ENCODE results near the gene PCAT6. TPM values are rescaled to one million over a fixed set of nuclear protein-coding genes. Genes with fewer than 3 reads are reported as not detected.

Gene PCAT6
- total and polyA plus RNA-seq, 4 experiments from 2014 or later = 1.0 TPM; not detected in 3

DNA sequence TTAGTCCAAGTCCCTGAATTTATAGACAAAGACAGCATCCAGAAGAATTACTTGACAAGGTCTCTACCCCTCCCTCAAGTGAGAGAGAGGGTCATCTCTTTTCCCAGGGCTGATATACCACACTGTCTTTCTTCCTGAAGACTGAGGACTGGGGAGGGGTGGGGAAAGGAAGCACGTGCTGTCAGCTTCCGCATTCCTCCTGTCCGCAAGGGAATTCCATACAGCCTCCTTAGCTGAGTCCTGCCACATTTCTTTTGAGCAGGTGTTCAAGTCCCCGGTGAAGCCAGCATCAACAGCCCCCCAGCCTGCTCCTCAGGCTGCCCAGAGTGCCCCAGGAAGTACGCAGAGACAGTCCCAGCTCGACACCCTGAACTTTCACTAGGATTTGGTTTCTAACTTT, 34.2 kb downstream of the PCAT6 start:
- no peak for DNase-seq
- ChIA-PET CTCF (ENCODE audit: partially characterized antibody) (no interaction called here), POLR2A (ENCODE audit: partially characterized antibody) (no interaction called here)
- H3K4me3 ChIP-seq (ENCODE audit: low read length in 2 of 2) = no peak overlapping the region
- intact Hi-C loops (cut with micrococcal nuclease) = no loop called here
- H3K27ac Mint-ChIP-seq = no peak overlapping the region
- peaks cover 0 to 1% of the 10 kb centered on the region in 2 donors for H3K27me3 Mint-ChIP-seq
- H3K9me3 ChIP-seq (ENCODE audit: control insufficient read depth in 1 of 2, low read length in 2 of 2) = no peaks in the 10 kb centered on the region
- no peaks in the 10 kb centered on the region for H3K4me1 ChIP-seq (ENCODE audit: insufficient read depth, low read length)
- no peak overlapping the region for H3K4me3 Mint-ChIP-seq
- H3K4me1 Mint-ChIP-seq = no peaks in the 10 kb centered on the region
- H3K36me3 ChIP-seq (ENCODE audit: insufficient read depth, low read length) = no peaks in the 10 kb centered on the region
- H3K27ac ChIP-seq (ENCODE audit: low read depth, low read length) = no peak overlapping the region
- H3K9me3 Mint-ChIP-seq = no peaks in the 10 kb centered on the region
- H3K36me3 Mint-ChIP-seq = no peaks in the 10 kb centered on the region
- no peaks in the 10 kb centered on the region for H3K27me3 ChIP-seq (ENCODE audit: insufficient read depth, low read length)

DNA sequence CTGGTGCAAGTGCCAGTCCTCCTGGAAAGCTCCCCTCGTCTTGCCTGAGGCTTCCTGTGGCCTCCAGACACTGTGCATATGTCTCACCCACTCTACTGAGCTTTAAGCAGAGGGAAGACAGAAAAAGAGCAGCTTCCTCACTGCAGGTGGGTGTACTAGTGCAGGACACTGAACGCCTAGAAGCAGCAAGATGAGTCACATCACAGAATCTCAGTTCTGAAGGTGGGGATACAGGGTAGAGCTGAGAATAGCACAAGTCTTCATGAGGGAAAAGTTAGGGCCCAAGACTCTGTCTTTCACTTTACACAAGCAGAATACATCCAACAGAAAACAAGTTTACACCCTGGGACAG, 37.4 kb downstream of the PCAT6 start:
- DNase-seq = no peak
- Mint-ChIP-seq H3K27me3 (peaks cover 0 to 1% of the 10 kb centered on the region in 2 donors), H3K27ac (peak overlapping the region in 1 of 7 donors; percentile 44), H3K4me3 (no peak overlapping the region), H3K4me1 (no peaks in the 10 kb centered on the region), H3K9me3 (no peaks in the 10 kb centered on the region), H3K36me3 (no peaks in the 10 kb centered on the region)
- POLR2A ChIA-PET (ENCODE audit: partially characterized antibody) = no interaction called here
- CTCF ChIA-PET (ENCODE audit: partially characterized antibody) = no interaction called here
- H3K27me3 ChIP-seq (ENCODE audit: insufficient read depth, low read length) = no peaks in the 10 kb centered on the region
- intact Hi-C loops (cut with micrococcal nuclease) = no loop called here
- no peaks in the 10 kb centered on the region for H3K9me3 ChIP-seq (ENCODE audit: control insufficient read depth in 1 of 2, low read length in 2 of 2)
- no peaks in the 10 kb centered on the region for H3K36me3 ChIP-seq (ENCODE audit: insufficient read depth, low read length)
- H3K4me1 ChIP-seq (ENCODE audit: insufficient read depth, low read length) = no peaks in the 10 kb centered on the region
- no peak overlapping the region for H3K4me3 ChIP-seq (ENCODE audit: low read length in 2 of 2)
- H3K27ac ChIP-seq (ENCODE audit: low read depth, low read length) = no peak overlapping the region

DNA sequence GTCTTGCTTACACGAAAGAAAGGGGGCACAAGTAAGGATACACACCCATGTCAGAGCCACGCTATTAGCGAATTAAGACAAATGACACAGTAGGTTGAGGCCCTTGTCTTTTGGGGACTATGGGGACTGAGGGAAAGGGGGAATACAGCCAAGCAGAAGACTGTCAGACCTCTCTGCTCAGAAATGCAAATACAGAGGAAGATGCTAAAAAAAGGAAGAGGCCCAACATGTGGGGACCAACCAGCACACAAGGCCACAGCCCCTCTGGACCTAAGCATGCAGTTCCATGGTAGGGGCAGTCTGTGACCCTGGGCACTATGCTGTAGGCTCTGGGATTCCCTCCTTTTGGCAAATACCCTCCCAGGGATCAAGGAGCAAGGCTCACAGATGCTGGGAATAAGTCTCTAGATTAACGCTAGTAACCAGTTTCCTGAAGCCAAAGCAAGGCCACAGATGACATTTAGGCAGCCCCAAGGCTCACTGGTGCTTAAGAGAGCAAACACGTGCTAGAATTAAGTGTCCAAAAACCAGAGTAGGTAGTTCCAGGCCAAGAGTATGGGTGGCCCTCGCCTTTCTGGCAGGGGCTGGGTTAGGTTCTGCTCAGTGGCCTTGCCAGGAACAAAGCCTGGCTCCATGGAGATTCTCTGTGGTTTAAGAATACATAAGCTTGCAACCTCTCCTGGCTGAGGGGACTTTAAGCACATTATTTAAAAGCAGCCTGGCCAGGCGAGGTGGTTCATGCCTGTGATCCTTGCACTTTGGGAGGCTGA, 40.0 kb downstream of the PCAT6 start:
- intact Hi-C loops (cut with micrococcal nuclease) = no loop called here
- Histone ChIP-seq H3K27ac (ENCODE audit: low read depth, low read length) (no peak overlapping the region), H3K4me1 (ENCODE audit: insufficient read depth, low read length) (no peaks in the 10 kb centered on the region), H3K27me3 (ENCODE audit: insufficient read depth, low read length) (no peaks in the 10 kb centered on the region), H3K4me3 (ENCODE audit: low read length in 2 of 2) (no peak overlapping the region), H3K9me3 (ENCODE audit: control insufficient read depth in 1 of 2, low read length in 2 of 2) (no peaks in the 10 kb centered on the region), H3K36me3 (ENCODE audit: insufficient read depth, low read length) (no peaks in the 10 kb centered on the region)
- POLR2A ChIA-PET (ENCODE audit: partially characterized antibody) = no interaction called here
- H3K27ac Mint-ChIP-seq = no peak overlapping the region
- no peaks in the 10 kb centered on the region for H3K4me1 Mint-ChIP-seq
- H3K27me3 Mint-ChIP-seq = no peaks in the 10 kb centered on the region
- CTCF ChIA-PET (ENCODE audit: partially characterized antibody) = interaction anchor here (1.1 to 3.8 kb wide), 3 partner anchors 15 to 100 kb away, joined by 3 to 23 read pairs (median 4); no protein-coding TSS in a partner anchor
- H3K4me3 Mint-ChIP-seq = no peak overlapping the region
- no peaks in the 10 kb centered on the region for H3K36me3 Mint-ChIP-seq
- no peaks in the 10 kb centered on the region for H3K9me3 Mint-ChIP-seq
- no peak for DNase-seq

GRCh38 chr1:202852163-202852904, 41.6 kb downstream of the PCAT6 start:
- no peaks in the 10 kb centered on the region for H3K4me1 ChIP-seq (ENCODE audit: insufficient read depth, low read length)
- ChIA-PET POLR2A (ENCODE audit: partially characterized antibody) (interaction anchor here (0.6 kb wide), 1 partner anchor 17 kb away, joined by 3 read pairs; no protein-coding TSS in a partner anchor), CTCF (ENCODE audit: partially characterized antibody) (interaction anchor here (0.7 to 3.8 kb wide), 4 partner anchors 9 to 101 kb away, joined by 3 to 23 read pairs (median 6); no protein-coding TSS in a partner anchor)
- no peak overlapping the region for H3K27ac ChIP-seq (ENCODE audit: low read depth, low read length)
- H3K4me1 Mint-ChIP-seq = no peaks in the 10 kb centered on the region
- H3K9me3 ChIP-seq (ENCODE audit: control insufficient read depth in 1 of 2, low read length in 2 of 2) = no peaks in the 10 kb centered on the region
- H3K9me3 Mint-ChIP-seq = no peaks in the 10 kb centered on the region
- H3K36me3 ChIP-seq (ENCODE audit: insufficient read depth, low read length) = no peaks in the 10 kb centered on the region
- H3K4me3 ChIP-seq (ENCODE audit: low read length in 2 of 2) = no peak overlapping the region
- H3K4me3 Mint-ChIP-seq = no peak overlapping the region
- no peak overlapping the region for H3K27ac Mint-ChIP-seq
- H3K27me3 ChIP-seq (ENCODE audit: insufficient read depth, low read length) = no peaks in the 10 kb centered on the region
- no peaks in the 10 kb centered on the region for H3K36me3 Mint-ChIP-seq
- no peaks in the 10 kb centered on the region for H3K27me3 Mint-ChIP-seq
- intact Hi-C loops (cut with micrococcal nuclease) = no loop called here
- DNase-seq = peak in 3 of 5 donors; percentile 24 to 30 (median 27)

DNA sequence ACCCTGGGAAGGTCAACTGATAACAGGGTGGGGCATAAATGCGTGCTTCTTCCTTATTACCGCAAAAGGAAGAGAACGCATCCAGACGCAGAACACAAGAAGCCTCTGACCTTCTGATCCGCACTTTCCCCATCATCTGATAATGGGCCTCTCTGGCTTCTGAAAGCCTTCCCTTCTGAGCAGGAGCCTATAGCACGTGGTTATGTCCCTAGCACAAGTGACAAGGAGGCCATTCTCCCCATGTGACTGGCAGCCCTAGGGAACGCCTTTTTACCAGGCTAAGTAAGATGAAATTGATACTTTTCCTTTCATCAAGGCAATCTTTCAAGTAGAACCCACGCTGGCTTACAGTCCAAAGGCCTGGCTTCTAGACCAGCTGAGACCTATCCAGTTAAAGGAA, 44.0 kb downstream of the PCAT6 start:
- Histone ChIP-seq H3K36me3 (ENCODE audit: insufficient read depth, low read length) (no peaks in the 10 kb centered on the region), H3K4me1 (ENCODE audit: insufficient read depth, low read length) (no peaks in the 10 kb centered on the region), H3K27ac (ENCODE audit: low read depth, low read length) (no peak overlapping the region), H3K27me3 (ENCODE audit: insufficient read depth, low read length) (no peaks in the 10 kb centered on the region), H3K4me3 (ENCODE audit: low read length in 2 of 2) (no peak overlapping the region), H3K9me3 (ENCODE audit: control insufficient read depth in 1 of 2, low read length in 2 of 2) (no peaks in the 10 kb centered on the region)
- H3K4me1 Mint-ChIP-seq = peaks cover 0 to 2% (median 0%) of the 10 kb centered on the region in 4 donors
- CTCF ChIA-PET (ENCODE audit: partially characterized antibody) = no interaction called here
- H3K27ac Mint-ChIP-seq = no peak overlapping the region
- no peaks in the 10 kb centered on the region for H3K9me3 Mint-ChIP-seq
- DNase-seq = no peak
- H3K36me3 Mint-ChIP-seq = no peaks in the 10 kb centered on the region
- intact Hi-C loops (cut with micrococcal nuclease) = no loop called here
- peaks cover under 1 to 2% of the 10 kb centered on the region in 2 donors for H3K27me3 Mint-ChIP-seq
- no peak overlapping the region for H3K4me3 Mint-ChIP-seq
- POLR2A ChIA-PET (ENCODE audit: partially characterized antibody) = no interaction called here

GRCh38 chr1:202856014-202856413, 45.3 kb downstream of the PCAT6 start:
- Histone ChIP-seq H3K36me3 (ENCODE audit: insufficient read depth, low read length) (no peaks in the 10 kb centered on the region), H3K27ac (ENCODE audit: low read depth, low read length) (no peak overlapping the region), H3K4me1 (ENCODE audit: insufficient read depth, low read length) (peaks cover 5% of the 10 kb centered on the region), H3K4me3 (ENCODE audit: low read length in 2 of 2) (no peak overlapping the region), H3K27me3 (ENCODE audit: insufficient read depth, low read length) (peaks cover 6% of the 10 kb centered on the region), H3K9me3 (ENCODE audit: control insufficient read depth in 1 of 2, low read length in 2 of 2) (no peaks in the 10 kb centered on the region)
- no peak for DNase-seq
- Mint-ChIP-seq H3K9me3 (no peaks in the 10 kb centered on the region), H3K4me1 (peaks cover 0 to 10% (median 2%) of the 10 kb centered on the region in 4 donors), H3K27me3 (peaks cover 9 to 11% of the 10 kb centered on the region in 2 donors), H3K27ac (no peak overlapping the region), H3K4me3 (no peak overlapping the region), H3K36me3 (no peaks in the 10 kb centered on the region)
- intact Hi-C loops (cut with micrococcal nuclease) = no loop called here
- CTCF ChIA-PET (ENCODE audit: partially characterized antibody) = no interaction called here
- POLR2A ChIA-PET (ENCODE audit: partially characterized antibody) = no interaction called here

DNA sequence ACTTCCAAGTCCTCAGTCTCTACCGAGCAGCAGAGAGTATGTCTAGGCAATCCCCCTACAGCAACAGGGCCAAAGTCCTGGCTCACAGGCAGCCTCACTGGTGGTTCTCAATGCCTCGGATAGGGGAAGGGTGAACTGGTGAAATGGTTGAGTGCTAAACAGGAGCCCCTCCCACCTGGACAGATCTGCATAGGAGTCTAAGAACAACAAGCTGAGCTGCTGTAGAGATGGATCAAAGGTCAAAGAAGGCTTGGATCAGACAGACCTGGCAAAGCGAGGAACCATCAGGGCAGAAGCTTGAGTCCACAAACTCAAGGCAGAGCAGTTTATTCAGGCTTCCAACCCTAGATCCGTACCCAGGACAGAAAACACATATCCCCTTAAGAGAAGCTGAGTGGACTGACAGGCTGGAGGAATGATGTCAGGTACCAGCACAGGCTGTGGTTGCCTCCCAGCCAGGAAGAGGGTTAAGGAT, 46.4 kb downstream of the PCAT6 start:
- H3K36me3 Mint-ChIP-seq = no peaks in the 10 kb centered on the region
- POLR2A ChIA-PET (ENCODE audit: partially characterized antibody) = no interaction called here
- H3K4me3 Mint-ChIP-seq = no peak overlapping the region
- intact Hi-C loops (cut with micrococcal nuclease) = no loop called here
- Histone ChIP-seq H3K9me3 (ENCODE audit: control insufficient read depth in 1 of 2, low read length in 2 of 2) (no peaks in the 10 kb centered on the region), H3K4me1 (ENCODE audit: insufficient read depth, low read length) (peaks cover 15% of the 10 kb centered on the region), H3K4me3 (ENCODE audit: low read length in 2 of 2) (no peak overlapping the region), H3K27me3 (ENCODE audit: insufficient read depth, low read length) (peaks cover 16% of the 10 kb centered on the region), H3K27ac (ENCODE audit: low read depth, low read length) (no peak overlapping the region), H3K36me3 (ENCODE audit: insufficient read depth, low read length) (no peaks in the 10 kb centered on the region)
- CTCF ChIA-PET (ENCODE audit: partially characterized antibody) = no interaction called here
- no peaks in the 10 kb centered on the region for H3K9me3 Mint-ChIP-seq
- H3K4me1 Mint-ChIP-seq = peaks cover 4 to 21% (median 10%) of the 10 kb centered on the region in 4 donors
- H3K27me3 Mint-ChIP-seq = peaks cover 17 to 21% of the 10 kb centered on the region in 2 donors
- DNase-seq = no peak
- H3K27ac Mint-ChIP-seq = no peak overlapping the region

All from CD4-positive, alpha-beta memory T cell (primary cell).